OCI-LY1 (cell line): ENCODE results near the gene PTPN18.

Experiments used
- H2AFZ ChIP-seq: fragments of 200-600 bp; sonication (generic), shearing (Covaris generic); 2 replicates; pipeline ENCODE4 v1.6.0; 2014; ENCODE audit warnings: antibody characterized with exemption, mild to moderate bottlenecking, low read length
- H3F3A ChIP-seq: fragments of 200-600 bp; sonication (generic), shearing (Covaris generic); 2 replicates; pipeline ENCODE4 v1.6.0; 2014; ENCODE audit warnings: mild to moderate bottlenecking, antibody characterized with exemption, low read length, moderate library complexity; ENCODE audit not compliant: insufficient read depth
- H3K27ac ChIP-seq: fragments of 200-600 bp; sonication (generic); 2 replicates; pipeline ENCODE4 v1.5.1; 2014; ENCODE audit warnings: low read length, mixed run types, mild to moderate bottlenecking, low read depth; ENCODE audit not compliant: poor library complexity, severe bottlenecking
- H3K27me3 ChIP-seq: fragments of 200-600 bp; sonication (generic); 2 replicates; pipeline ENCODE4 v1.6.0; 2014; ENCODE audit warnings: antibody characterized with exemption, mild to moderate bottlenecking, low read length, moderate library complexity; ENCODE audit not compliant: insufficient read depth
- H3K36me3 ChIP-seq: fragments of 200-600 bp; sonication (generic); 2 replicates; pipeline ENCODE4 v1.6.1; 2014; ENCODE audit warnings: mild to moderate bottlenecking, antibody characterized with exemption, low read length, moderate library complexity, mixed read lengths; ENCODE audit not compliant: insufficient read depth
- H3K4me1 ChIP-seq: fragments of 200-600 bp; sonication (generic); 2 replicates; pipeline ENCODE4 v1.5.1; 2014; ENCODE audit warnings: mild to moderate bottlenecking, low read length, moderate library complexity; ENCODE audit not compliant: insufficient read depth, severe bottlenecking
- H3K4me2 ChIP-seq: fragments of 200-600 bp; sonication (generic), shearing (Covaris generic); 2 replicates; pipeline ENCODE4 v1.6.1; 2014; ENCODE audit warnings: low read length
- H3K4me3 ChIP-seq: fragments of 200-600 bp; sonication (generic); 2 replicates; pipeline ENCODE4 v1.5.1; 2014; ENCODE audit warnings: low read length, low read depth, mild to moderate bottlenecking, mixed read lengths; ENCODE audit not compliant: poor library complexity, severe bottlenecking
- H3K79me2 ChIP-seq: fragments of 200-600 bp; shearing (Covaris generic); 2 replicates; pipeline ENCODE4 v1.6.1; 2016; ENCODE audit warnings: mixed run types, low read length, mixed read lengths; ENCODE audit not compliant: insufficient read depth
- H3K9ac ChIP-seq: fragments of 200-600 bp; sonication (generic), shearing (Covaris generic); 2 replicates; pipeline ENCODE4 v1.6.1; 2014; ENCODE audit warnings: mild to moderate bottlenecking, low read length, mixed read lengths
- H3K9me2 ChIP-seq: fragments of 200-600 bp; sonication (generic), shearing (Covaris generic); 2 replicates; pipeline ENCODE4 v1.6.1; 2014; ENCODE audit warnings: low read depth, mild to moderate bottlenecking, low read length, mixed read lengths
- H3K9me3 ChIP-seq: fragments of 200-600 bp; shearing (Covaris generic); 2 replicates; pipeline ENCODE4 v1.6.1; 2014; ENCODE audit warnings: low read length, mixed read lengths
- H4K20me1 ChIP-seq: fragments of 200-600 bp; sonication (generic), shearing (Covaris generic); 2 replicates; pipeline ENCODE4 v1.6.0; 2016; ENCODE audit warnings: mild to moderate bottlenecking, low read length; ENCODE audit not compliant: insufficient read depth
- CTCF ChIP-seq: fragments of 200-600 bp; sonication (generic), shearing (Covaris generic); IDR thresholded peaks from 2 replicates; pipeline ENCODE4 v1.5.1; 2017; ENCODE audit warnings: mild to moderate bottlenecking, antibody characterized with exemption, low read length, moderate library complexity, mixed read lengths
- EZH2 ChIP-seq: fragments of 200-600 bp; sonication (generic), shearing (Covaris generic); IDR thresholded peaks from 2 replicates; pipeline ENCODE4 v1.8.0; 2017; ENCODE audit warnings: borderline replicate concordance, mixed run types, mild to moderate bottlenecking, antibody characterized with exemption, low read length, moderate library complexity, mixed read lengths

PTPN18 gene

DNA sequence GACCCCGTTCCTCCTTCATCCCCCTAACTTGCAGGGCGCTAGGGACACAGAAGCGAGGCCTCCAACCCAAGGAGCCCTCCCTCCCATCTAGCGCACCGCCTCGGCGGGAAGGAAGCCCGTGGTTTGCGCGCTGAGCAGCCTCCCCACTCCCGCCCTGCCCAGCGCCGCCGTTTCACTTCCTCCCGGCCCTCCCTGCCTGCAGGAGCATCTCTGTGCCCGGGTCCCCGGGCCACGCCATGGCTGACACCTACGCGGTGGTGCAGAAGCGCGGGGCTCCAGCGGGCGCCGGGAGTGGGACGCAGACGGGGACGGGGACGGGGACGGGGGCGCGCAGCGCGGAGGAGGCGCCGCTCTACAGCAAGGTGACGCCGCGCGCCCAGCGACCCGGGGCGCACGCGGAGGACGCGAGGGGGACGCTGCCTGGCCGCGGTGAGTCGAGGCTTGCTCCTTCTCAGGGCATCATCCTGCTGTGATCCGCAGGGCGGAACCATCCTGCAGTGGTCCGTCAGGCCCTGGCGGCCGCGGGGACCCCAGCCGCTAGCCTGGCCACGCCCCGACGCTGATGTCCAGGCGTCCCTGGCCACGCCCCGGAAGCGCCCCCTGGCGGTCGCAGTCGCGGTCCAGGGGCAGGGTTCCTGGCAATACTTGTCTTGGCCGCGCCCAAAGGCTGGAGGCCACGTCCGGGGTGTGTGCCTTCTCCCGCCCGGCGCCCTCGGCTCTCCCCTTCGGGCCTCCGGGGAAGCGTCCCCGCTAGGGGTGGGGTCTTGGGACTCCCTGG lies 16.4 kb downstream of the PTPN18 start:
- peaks cover 6% of the 10 kb centered on the region; the same call in 1 of the 2 replicates for H3F3A ChIP-seq
- peaks cover 12% of the 10 kb centered on the region for H3K79me2 ChIP-seq
- H3K36me3 ChIP-seq, result peaks cover 59% of the 10 kb centered on the region
- H3K4me2 ChIP-seq, result peak overlapping the region; percentile 84
- H3K4me3 ChIP-seq, result peak overlapping the region; percentile 87
- no peak for TF ChIP-seq EZH2
- TF ChIP-seq CTCF, result peak; percentile 70
- H3K4me1 ChIP-seq, result peaks cover 76% of the 10 kb centered on the region
- peak overlapping the region; percentile 98 for H3K9ac ChIP-seq
- no peaks in the 10 kb centered on the region for H3K9me2 ChIP-seq
- H2AFZ ChIP-seq, result no peak overlapping the region
- H4K20me1 ChIP-seq, result no peaks in the 10 kb centered on the region
- H3K27ac ChIP-seq, result peak overlapping the region; percentile 92
- H3K9me3 ChIP-seq, result no peaks in the 10 kb centered on the region
- H3K27me3 ChIP-seq, result no peaks in the 10 kb centered on the region

GRCh38 chr2:130372833-130373807 lies 17.3 kb downstream of the PTPN18 start:
- no peaks in the 10 kb centered on the region for H4K20me1 ChIP-seq
- H3F3A ChIP-seq, result peaks cover 6% of the 10 kb centered on the region; the same call in 1 of the 2 replicates
- peaks cover 65% of the 10 kb centered on the region for H3K36me3 ChIP-seq
- H3K4me3 ChIP-seq, result peak overlapping the region; percentile 87
- no peak overlapping the region for H2AFZ ChIP-seq
- no peaks in the 10 kb centered on the region for H3K9me2 ChIP-seq
- peak overlapping the region; percentile 84 for H3K4me2 ChIP-seq
- H3K27me3 ChIP-seq, result no peaks in the 10 kb centered on the region
- H3K27ac ChIP-seq, result peak overlapping the region; percentile 92
- H3K79me2 ChIP-seq, result peaks cover 12% of the 10 kb centered on the region
- TF ChIP-seq EZH2 (no peak), CTCF (no peak)
- peak overlapping the region; percentile 98 for H3K9ac ChIP-seq
- peaks cover 84% of the 10 kb centered on the region for H3K4me1 ChIP-seq
- no peaks in the 10 kb centered on the region for H3K9me3 ChIP-seq

GRCh38 chr2:130373808-130374365 lies 18.0 kb downstream of the PTPN18 start:
- H3K4me1 ChIP-seq, result peaks cover 88% of the 10 kb centered on the region

More at GRCh38 chr2:130373808-130374365, 18.0 kb downstream of the PTPN18 start:
- Histone ChIP-seq H3K9ac (peak overlapping the region; percentile 98), H3K36me3 (peaks cover 61% of the 10 kb centered on the region), H4K20me1 (no peaks in the 10 kb centered on the region), H3F3A (peaks cover 6% of the 10 kb centered on the region; the same call in 1 of the 2 replicates), H2AFZ (no peak overlapping the region), H3K27me3 (no peaks in the 10 kb centered on the region), H3K9me3 (no peaks in the 10 kb centered on the region), H3K4me3 (peak overlapping the region; percentile 87), H3K9me2 (no peaks in the 10 kb centered on the region), H3K4me2 (peak overlapping the region; percentile 84), H3K27ac (peak overlapping the region; percentile 92), H3K79me2 (peaks cover 12% of the 10 kb centered on the region)
- TF ChIP-seq CTCF, result no peak
- no peak for TF ChIP-seq EZH2
